HepG2 (cell line): ENCODE measurements around the gene TTC39B. TPM values are rescaled to one million over a fixed set of nuclear protein-coding genes. Genes with fewer than 3 reads are reported as not detected.

Experiments used
- EP300 ChIP-seq, 3 experiments: sonication (generic) in 1 of 3; formaldehyde crosslinking in 1 of 3; IDR thresholded peaks; 2 replicates each; pipeline versions ENCODE4 v1.5.1 to v1.6.1; 2011 to 2020; ENCODE audit warnings: low read depth in 2 of 3, low read length in 2 of 3, borderline replicate concordance in 1 of 3, improper control_type of control experiment in 1 of 3, mild to moderate bottlenecking in 1 of 3, missing genetic modification reagents in 1 of 3, moderate library complexity in 1 of 3
- FOSL2 ChIP-seq: sonication (generic); formaldehyde crosslinking; IDR thresholded peaks from 2 replicates; pipeline ENCODE4 v1.4.0; 2020; ENCODE audit warnings: missing genetic modification reagents
- HDAC1 ChIP-seq: sonication (generic); formaldehyde crosslinking; IDR thresholded peaks from 2 replicates; pipeline ENCODE4 v1.5.1; 2020; ENCODE audit warnings: mild to moderate bottlenecking, missing genetic modification reagents
- IKZF5 ChIP-seq: IDR thresholded peaks from 2 replicates; pipeline ENCODE4 v1.6.1; 2018; ENCODE audit warnings: missing genetic modification reagents, mild to moderate bottlenecking, missing compliant biosample characterization
- KDM5A ChIP-seq: fragments of 200-600 bp; sonication (generic); IDR thresholded peaks from 2 replicates; pipeline ENCODE4 v1.7.0; 2018; ENCODE audit warnings: antibody characterized with exemption, mild to moderate bottlenecking, low read length, borderline replicate concordance
- KDM6A ChIP-seq: IDR thresholded peaks from 2 replicates; pipeline ENCODE4 v1.6.1; 2016; ENCODE audit warnings: low read depth
- MED8 ChIP-seq: sonication (generic); formaldehyde crosslinking; IDR thresholded peaks from 2 replicates; pipeline ENCODE4 v1.8.1; 2023; ENCODE audit warnings: mild to moderate bottlenecking, missing genetic modification reagents; ENCODE audit not compliant: insufficient replicate concordance
- NCOA1 ChIP-seq: sonication (generic); formaldehyde crosslinking; IDR thresholded peaks from 2 replicates; pipeline ENCODE4 v1.9.0; 2021; ENCODE audit warnings: missing genetic modification reagents
- NR2F6 ChIP-seq, 2 experiments: IDR thresholded peaks; 2 replicates each; pipeline ENCODE4 v1.6.1; 2016; ENCODE audit warnings: antibody characterized with exemption in 1 of 2, mild to moderate bottlenecking in 1 of 2
- PCBP2 ChIP-seq: fragments of 200-400 bp; formaldehyde crosslinking; optimal IDR thresholded peaks from 2 replicates; pipeline ENCODE3; 2018; ENCODE audit warnings: low read length, low read depth; ENCODE audit not compliant: poor library complexity, severe bottlenecking
- PRDM4 ChIP-seq: sonication (generic); formaldehyde crosslinking; IDR thresholded peaks from 2 replicates; pipeline ENCODE4 v1.9.0; 2021; ENCODE audit warnings: missing genetic modification reagents, borderline replicate concordance
- SALL1 ChIP-seq: sonication (generic); formaldehyde crosslinking; IDR thresholded peaks from 2 replicates; pipeline ENCODE4 v1.8.0; 2022; ENCODE audit warnings: mild to moderate bottlenecking, missing genetic modification reagents
- SETDB1 ChIP-seq: sonication (generic); formaldehyde crosslinking; IDR thresholded peaks from 2 replicates; pipeline ENCODE4 v1.5.1; 2020; ENCODE audit warnings: missing genetic modification reagents, mild to moderate bottlenecking, borderline replicate concordance
- SMYD3 ChIP-seq: sonication (generic); formaldehyde crosslinking; IDR thresholded peaks from 2 replicates; pipeline ENCODE4 v1.8.1; 2023; ENCODE audit warnings: mild to moderate bottlenecking, missing genetic modification reagents
- TARDBP ChIP-seq: sonication (generic); formaldehyde crosslinking; IDR thresholded peaks from 2 replicates; pipeline ENCODE4 v1.8.0; 2022; ENCODE audit warnings: mild to moderate bottlenecking, missing genetic modification reagents
- TBX2 ChIP-seq: sonication (generic); formaldehyde crosslinking; IDR thresholded peaks from 2 replicates; pipeline ENCODE4 v1.5.0; 2020; ENCODE audit warnings: missing genetic modification reagents, mild to moderate bottlenecking, borderline replicate concordance
- YEATS4 ChIP-seq: sonication (generic); formaldehyde crosslinking; IDR thresholded peaks from 2 replicates; pipeline ENCODE4 v1.4.0; 2020; ENCODE audit warnings: missing genetic modification reagents, borderline replicate concordance
- ZBTB2 ChIP-seq: sonication (generic); formaldehyde crosslinking; IDR thresholded peaks from 2 replicates; pipeline ENCODE4 v1.8.0; 2022; ENCODE audit warnings: low read depth, missing genetic modification reagents
- ZNF121 ChIP-seq: sonication (generic); formaldehyde crosslinking; IDR thresholded peaks from 2 replicates; pipeline ENCODE4 v1.5.0; 2020; ENCODE audit warnings: mild to moderate bottlenecking, missing genetic modification reagents
- ZNF331 ChIP-seq: sonication (generic); formaldehyde crosslinking; IDR thresholded peaks from 2 replicates; pipeline ENCODE4 v1.4.0; 2020; ENCODE audit warnings: missing genetic modification reagents
- ZNF614 ChIP-seq: IDR thresholded peaks from 2 replicates; pipeline ENCODE4 v1.6.1; 2018; ENCODE audit warnings: missing biosample characterization, missing genetic modification reagents, inconsistent platforms, borderline replicate concordance
- ZSCAN5A ChIP-seq: sonication (generic); formaldehyde crosslinking; IDR thresholded peaks from 2 replicates; pipeline ENCODE4 v1.8.0; 2022; ENCODE audit warnings: mild to moderate bottlenecking, missing genetic modification reagents, borderline replicate concordance
- ZSCAN9 ChIP-seq: IDR thresholded peaks from 2 replicates; pipeline ENCODE4 v1.6.1; 2016; ENCODE audit warnings: borderline replicate concordance
- polyA plus RNA-seq, 8 experiments: library from polyadenylated mRNA; depleted of rRNA in 3 of 8; stranded (reverse) in 7 of 8; unstranded in 1 of 8; fragments of >200 nt; fragmentation: Illumina TruSeq in 4 of 8; extraction: Trizol in 4 of 8; gene quantifications; 2 replicates each; pipeline versions ENCODE4 v1.2.1 to v1.2.3, GENCODE V29; 2011 to 2016; ENCODE audit warnings: low read depth in 4 of 8, missing spikeins in 1 of 8, mixed read lengths in 1 of 8; ENCODE audit not compliant: insufficient read depth in 1 of 8
- total RNA-seq, 5 experiments: library from RNA; depleted of rRNA; stranded (reverse); fragments of >200 nt; fragmentation: Illumina TruSeq; extraction: Trizol; gene quantifications; 2 replicates each; pipeline ENCODE4 v1.2.3, GENCODE V29; 2016; ENCODE audit warnings: low read depth in 1 of 5

The TTC39B gene
- total and polyA plus RNA-seq, 2 of the 13 experiments (the other 11 are each of a cell fraction or from before 2014, with no cell fraction given), result 14.3 to 19.4 TPM

- no peak for TF ChIP-seq ZBTB2 (CRISPR knock-in tag)
- TF ChIP-seq SETDB1, result no peak
- peak; percentile 72 for TF ChIP-seq KDM6A (CRISPR knock-in tag)
- 0 out of 2 replicates have a peak, but pooled peaks have one; percentile 29 for TF ChIP-seq SMYD3
- peak; percentile 37; the same call in 1 of the 2 replicates for TF ChIP-seq SALL1 (CRISPR knock-in tag)
- TF ChIP-seq PCBP2, result no peak
- TF ChIP-seq ZSCAN5A (CRISPR knock-in tag), result peak; percentile 43; the same call in 1 of the 2 replicates
- TF ChIP-seq ZNF121 (CRISPR knock-in tag), result no peak
- 0 out of 2 replicates have a peak, but pooled peaks have one; percentile 20 for TF ChIP-seq NR2F6 (IDR thresholded peaks at IDR 0.05)
- 0 out of 2 replicates have a peak, but pooled peaks have one; percentile 14 for TF ChIP-seq NR2F6 (CRISPR knock-in tag; IDR thresholded peaks at IDR 0.05)
- TF ChIP-seq ZSCAN9 (CRISPR knock-in tag), result peak; percentile 75
- peak; percentile 81 for TF ChIP-seq TARDBP
- TF ChIP-seq NCOA1, result peak; percentile 23; the same call in 1 of the 2 replicates
- TF ChIP-seq EP300 (IDR thresholded peaks at IDR 0.05; ENCODE audit: low read depth in 2 of 2, low read length in 2 of 2), result peak in 1 of 2 experiments; percentile 85; a peak in 2 of 4 replicates
- peak; percentile 68; the same call in 1 of the 2 replicates for TF ChIP-seq EP300 (CRISPR knock-in tag; IDR thresholded peaks at IDR 0.05; ENCODE audit: borderline replicate concordance)
- TF ChIP-seq ZNF614 (CRISPR knock-in tag), result peak; percentile 40; the same call in 1 of the 2 replicates
- peak; percentile 58; the same call in 1 of the 2 replicates for TF ChIP-seq TBX2 (CRISPR knock-in tag)
- TF ChIP-seq YEATS4, result 0 out of 2 replicates have a peak, but pooled peaks have one; percentile 25
- TF ChIP-seq MED8, result peak; percentile 27
- TF ChIP-seq IKZF5, result 0 out of 2 replicates have a peak, but pooled peaks have one; percentile 45
- TF ChIP-seq ZNF331 (CRISPR knock-in tag), result peak; percentile 73
- peak; percentile 22; the same call in 1 of the 2 replicates for TF ChIP-seq FOSL2 (CRISPR knock-in tag)
- no peak for TF ChIP-seq PRDM4 (CRISPR knock-in tag)
- no peak for TF ChIP-seq KDM5A
- TF ChIP-seq HDAC1, result peak; percentile 48; the same call in 1 of the 2 replicates
Measured at GRCh38 chr9:15333376-15333881, 26.4 kb upstream of the TTC39B start (continued).
